HG02678 (cell line): ENCODE results near the gene CMBL.
"Not testable (repeated sequence)": the region's sequence is repeated elsewhere in the genome, so short reads cannot be mapped to it uniquely, and the experiment has no call there.

ENCODE experiments used
- ATAC-seq: cut with Tn5 transposase; IDR thresholded peaks from one replicate; pipeline ENCODE4 v1.9.1; 2021; ENCODE audit warnings: mild to moderate bottlenecking, moderate library complexity; ENCODE audit not compliant: unreplicated experiment

The CMBL gene

GRCh38 chr5:10262121-10262774, 45.5 kb downstream of the CMBL start:
- no peak for ATAC-seq

DNA sequence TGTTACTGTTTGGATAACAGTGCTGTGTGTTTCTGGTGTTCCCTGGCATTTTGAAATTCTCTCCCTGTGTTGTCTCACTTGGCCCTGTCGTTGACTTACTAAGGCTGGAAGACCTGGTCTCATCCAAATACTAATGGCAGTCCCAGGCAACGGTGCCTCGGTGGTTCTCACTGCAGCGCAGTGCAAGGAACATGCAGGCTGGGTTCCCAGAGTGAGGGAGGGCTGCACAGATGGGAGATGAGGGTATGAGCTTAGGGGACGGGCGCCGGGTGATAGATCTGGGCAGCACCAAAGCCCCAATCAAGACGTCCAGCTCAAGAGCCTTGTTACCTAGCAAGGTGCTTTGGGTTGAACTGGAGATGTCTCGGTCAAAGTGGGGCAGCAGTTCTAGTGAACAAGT, 46.6 kb downstream of the CMBL start:
- ATAC-seq = no peak

- no peak for ATAC-seq
These were observed 47.8 kb downstream of the CMBL start for GRCh38 chr5:10259899-10260298.

GRCh38 chr5:10257870-10258269, 49.8 kb downstream of the CMBL start:
- no peak for ATAC-seq

GRCh38 chr5:10254686-10255085, 53.0 kb downstream of the CMBL start:
- ATAC-seq = no peak

- no peak for ATAC-seq
These were observed 54.3 kb downstream of the CMBL start for GRCh38 chr5:10253390-10253789.

DNA sequence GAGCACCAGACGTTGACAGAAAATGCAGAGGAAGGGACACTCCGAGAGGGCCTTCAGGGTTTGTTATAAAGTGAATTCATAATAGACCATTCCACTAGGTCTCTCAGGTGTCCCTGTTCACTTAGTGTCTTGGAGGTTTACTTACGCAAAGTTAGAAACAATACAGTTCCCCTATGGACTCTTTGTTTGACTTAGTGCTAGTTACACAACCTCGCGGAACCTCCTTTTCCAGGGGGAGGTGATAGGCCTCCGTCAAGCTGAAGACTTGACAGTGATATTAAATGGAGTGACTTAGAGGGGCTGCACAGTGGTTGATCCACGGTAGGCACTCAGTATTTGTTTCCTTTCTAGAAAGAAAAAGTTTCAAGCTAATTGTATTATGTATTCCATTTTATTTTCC, 56.3 kb downstream of the CMBL start:
- no peak for ATAC-seq

DNA sequence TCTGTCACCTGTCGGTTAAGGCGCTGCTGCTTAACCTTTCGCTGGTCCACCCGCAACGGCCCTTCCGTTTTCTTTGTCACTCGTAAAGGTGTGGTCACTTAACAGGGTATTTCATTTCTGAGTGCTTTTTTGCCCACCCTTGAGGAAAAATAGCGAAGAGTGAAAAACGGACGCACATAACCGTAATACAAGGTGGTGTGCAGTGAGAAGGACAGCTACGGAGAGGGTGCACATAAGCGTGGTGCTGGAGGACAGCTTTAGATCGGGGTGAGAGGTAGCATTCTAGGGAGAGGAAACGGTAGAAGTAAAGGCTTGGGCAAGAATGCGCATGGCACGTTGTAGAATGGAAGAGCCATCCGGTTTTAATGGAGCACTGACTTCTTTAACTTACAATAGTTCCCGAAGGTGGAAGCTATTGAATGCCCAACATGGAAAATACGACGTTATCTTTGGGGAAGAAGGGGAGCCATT, 56.9 kb downstream of the CMBL start:
- ATAC-seq = no peak

- peak; percentile 80 for ATAC-seq
These were observed 57.5 kb downstream of the CMBL start, which contains the start of gene CCT5 for GRCh38 chr5:10249948-10250805. TSS of gene CCT5 (plus strand) at chr5:10250280. CDS start at chr5:10250341, 61 bp downstream.

GRCh38 chr5:10248378-10249260, 59.1 kb downstream of the CMBL start:
- no peak for ATAC-seq

GRCh38 chr5:10247217-10247616, 60.5 kb downstream of the CMBL start:
- not testable (repeated sequence) for ATAC-seq

DNA sequence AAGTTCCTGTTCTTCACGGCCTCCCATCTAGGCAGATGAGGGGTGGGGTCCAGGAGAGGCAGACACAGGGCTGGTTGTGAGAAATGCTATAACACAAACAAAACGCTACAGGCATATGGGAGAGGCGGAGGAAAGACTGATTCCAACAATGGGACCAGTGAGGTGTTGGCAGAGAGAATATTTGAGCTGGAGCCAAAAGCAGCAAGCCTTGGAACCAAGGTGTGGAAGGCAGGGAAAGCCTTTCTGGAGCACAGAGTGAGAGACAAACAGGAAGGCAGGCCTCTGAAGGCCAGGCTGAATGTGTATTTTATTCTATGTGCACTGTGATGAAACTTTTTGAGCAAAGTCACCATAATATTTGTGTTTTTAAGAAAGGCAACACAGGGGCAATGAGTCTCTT, 60.9 kb downstream of the CMBL start:
- no peak for ATAC-seq

GRCh38 chr5:10244342-10244944, 63.3 kb downstream of the CMBL start:
- no peak for ATAC-seq

- ATAC-seq = peak; percentile 43
These were observed 64.0 kb downstream of the CMBL start for GRCh38 chr5:10243660-10244240.

- no peak for ATAC-seq
These were observed 72.4 kb downstream of the CMBL start for GRCh38 chr5:10235350-10235749.

DNA sequence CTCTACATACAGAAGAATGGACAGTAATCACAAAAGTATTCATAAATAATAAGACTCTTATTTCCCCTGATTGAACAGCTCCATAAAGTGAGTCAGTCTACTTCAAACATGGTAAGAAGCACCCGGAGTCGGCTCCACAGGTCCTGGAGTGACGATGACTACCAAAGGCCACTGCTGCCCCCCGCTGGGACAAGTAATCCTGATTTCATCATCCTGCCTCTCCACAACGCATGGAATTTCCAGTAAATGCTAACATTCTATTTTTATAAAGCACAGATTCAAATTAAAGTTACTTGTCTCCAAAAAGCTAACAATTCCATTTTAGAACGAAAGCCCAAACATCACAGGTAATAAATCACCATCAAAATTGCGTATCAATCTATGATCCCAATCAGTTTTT, 74.2 kb downstream of the CMBL start:
- no peak for ATAC-seq

GRCh38 chr5:10233011-10233410, 74.7 kb downstream of the CMBL start:
- no peak for ATAC-seq

DNA sequence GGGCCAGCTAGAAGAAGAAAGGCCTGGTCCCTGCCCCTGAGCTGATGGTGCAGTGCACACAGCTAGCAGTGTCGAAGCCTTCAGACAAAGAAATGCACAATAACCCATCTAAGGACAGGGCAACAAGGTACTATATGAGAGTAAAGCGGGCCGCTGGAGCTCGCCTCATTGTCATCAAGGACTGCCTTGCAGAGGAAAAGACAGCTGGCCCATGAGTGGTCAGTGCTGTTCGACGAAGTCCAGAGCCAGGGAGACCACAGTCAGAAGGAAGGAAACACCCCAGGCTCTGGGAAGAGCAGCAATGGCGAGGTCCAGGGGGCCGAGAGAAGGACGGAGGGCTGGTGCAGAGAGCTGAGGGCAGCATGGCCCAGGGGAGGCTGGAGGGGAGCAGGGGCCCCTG, 75.3 kb downstream of the CMBL start:
- no peak for ATAC-seq

DNA sequence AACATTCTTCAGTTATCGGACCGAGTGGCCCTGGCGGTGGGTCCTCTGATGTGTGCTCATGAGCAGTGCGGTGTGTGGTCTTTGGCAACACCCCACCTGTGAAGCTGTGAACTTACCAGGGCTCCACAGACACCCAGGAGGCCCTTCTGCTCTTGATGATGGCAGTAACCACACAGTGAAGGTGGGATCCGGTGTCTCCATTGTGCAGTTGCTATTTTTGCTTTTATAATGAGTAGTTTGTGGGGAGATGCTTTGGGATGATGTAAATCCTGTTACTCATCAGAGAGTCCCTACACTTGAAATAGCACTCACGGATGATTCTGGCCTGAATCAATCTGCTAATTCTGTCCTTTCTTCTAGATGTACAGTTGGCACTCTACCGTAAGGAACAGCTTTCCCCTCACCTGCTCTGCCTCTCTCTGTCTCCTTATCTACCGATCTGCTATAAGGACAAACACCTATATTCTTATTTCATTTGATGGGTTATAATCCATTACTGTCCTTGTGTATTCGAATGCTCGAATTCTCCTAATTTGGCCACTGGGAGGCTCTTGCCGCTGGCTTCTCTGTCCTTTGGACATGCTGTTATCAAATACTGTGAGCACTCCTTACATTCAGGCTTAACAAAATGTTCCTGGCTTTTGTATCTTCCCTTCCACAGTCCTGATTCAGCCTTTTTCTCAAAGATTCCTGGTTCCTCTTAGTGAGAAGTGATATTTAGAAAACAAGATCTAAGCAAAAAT, 78.2 kb downstream of the CMBL start:
- no peak for ATAC-seq

GRCh38 chr5:10228288-10228687, 79.4 kb downstream of the CMBL start:
- ATAC-seq = no peak
